Stomach (tissue), 9 donors: ENCODE measurements around the gene MFSD6. TPM values are rescaled to one million over a fixed set of nuclear protein-coding genes. Genes with fewer than 3 reads are reported as not detected.

Source experiments
- DNase-seq, 2 donors: peaks; one replicate each; pipeline versions ENCODE4 v3.0.0 to v3.0.0-alpha.2; 2013 to 2019
- H3K27ac ChIP-seq, 5 donors: fragments of 200-600 bp in 4 of 5; sonication (generic) in 4 of 5; one replicate each; pipeline ENCODE4 v1.5.1; 2013 to 2019; ENCODE audit warnings: mild to moderate bottlenecking in 1 of 5, moderate library complexity in 1 of 5
- H3K27me3 ChIP-seq, 3 donors: fragments of 200-600 bp; sonication (generic); one replicate each; pipeline ENCODE4 v1.5.1; 2017 to 2019; ENCODE audit warnings: mixed run types in 1 of 3
- H3K36me3 ChIP-seq, 4 donors: fragments of 200-600 bp; sonication (generic); 1 replicate in 3 of 4; 2 replicates in 1 of 4; pipeline ENCODE4 v1.5.1; 2016 to 2019
- H3K4me1 ChIP-seq, 4 donors: fragments of 200-600 bp; sonication (generic); one replicate each; pipeline ENCODE4 v1.5.1; 2016 to 2019
- H3K4me3 ChIP-seq, 4 donors: fragments of 200-600 bp; sonication (generic) in 3 of 4; one replicate each; pipeline ENCODE4 v1.5.1; 2016 to 2019; ENCODE audit warnings: mild to moderate bottlenecking in 1 of 4
- H3K9me3 ChIP-seq, 4 donors: fragments of 200-600 bp; sonication (generic); one replicate each; pipeline ENCODE4 v1.5.1; 2016 to 2019
- EP300 ChIP-seq: sonication (generic); formaldehyde crosslinking; IDR thresholded peaks from one replicate; pipeline ENCODE4 v1.6.1; 2017; ENCODE audit warnings: antibody characterized with exemption
- POLR2A ChIP-seq, 4 donors: fragments of 450-650 bp; IDR thresholded peaks; one replicate each; pipeline ENCODE4 v1.6.1; 2016; ENCODE audit warnings: antibody characterized with exemption in 4 of 4, control low read depth in 2 of 4, mild to moderate bottlenecking in 1 of 4, moderate library complexity in 1 of 4
- POLR2AphosphoS5 ChIP-seq, 3 donors: sonication (generic); formaldehyde crosslinking; IDR thresholded peaks; one replicate each; pipeline ENCODE4 v1.6.1; 2016; ENCODE audit warnings: antibody characterized with exemption in 3 of 3
- WGBS, 5 donors: extraction: QIAGEN DNeasy Blood & Tissue Kit in 3 of 5; methylation state at CpG; one replicate each; pipeline versions ENCODE4 v1.1.5 to v1.1.7; 2013 to 2018; 5-methylcytosine and 5-hydroxymethylcytosine counted together
- intact Hi-C: fragments of 100-400 bp; cut with DNase I; formaldehyde crosslinking; loops from one replicate; pipeline ENCODE4 v1.15.1; 2023; ENCODE audit warnings: low total_unique reads
- polyA plus RNA-seq, 3 donors: library from polyadenylated mRNA; stranded (reverse); fragments of 200-250 nt; gene quantifications; one replicate each; pipeline ENCODE4 v1.2.3, GENCODE V29; 2013
- total RNA-seq, 5 donors: library from RNA; depleted of rRNA; stranded (reverse); fragments of >200 nt; gene quantifications; one replicate each; pipeline versions ENCODE4 v1.1.0 to v1.2.3, GENCODE V29; 2014 to 2016
- TF ChIP-seq, protein P1 (sequence below), 7 experiments: fragments of 450-650 bp in 4 of 7; fragments of 200-600 bp in 3 of 7; sonication (generic) in 3 of 7; IDR thresholded peaks; one replicate each; pipeline ENCODE4 v1.5.1; 2016 to 2019; ENCODE audit warnings: antibody characterized with exemption in 7 of 7, control low read depth in 2 of 7, mild to moderate bottlenecking in 1 of 7
- donor health status: healthy with polysubstance abuse.
- donor health status: Bipolar disorder and iron deficiency.
- donor health status: healthy.

MFSD6 gene
- total and polyA plus RNA-seq, 8 donors: 9.2 to 134 (median 37.2) TPM

DNA sequence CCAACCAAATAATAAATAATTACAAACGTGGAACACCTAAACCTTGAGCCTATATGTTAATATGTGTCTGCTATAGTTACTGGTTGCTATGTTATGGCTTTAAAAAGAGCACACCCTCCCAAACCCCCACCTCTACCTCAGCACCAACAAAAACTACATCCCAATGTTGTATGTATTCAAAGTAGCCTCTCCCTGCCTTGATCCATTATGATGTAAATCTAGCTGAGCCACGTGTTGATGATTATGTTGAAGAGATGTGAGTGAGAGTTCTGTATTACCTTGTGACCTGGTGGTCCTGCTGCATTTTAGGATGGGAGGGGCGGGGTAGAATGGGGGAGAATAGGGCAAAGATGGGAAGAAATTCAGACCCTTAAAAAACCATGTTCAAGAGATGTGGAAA lies 4.8 kb downstream of the MFSD6 start:
- TF ChIP-seq EP300: no peak
- TF ChIP-seq POLR2A (IDR thresholded peaks at IDR 0.05): no peak
- TF ChIP-seq, protein P1, sequence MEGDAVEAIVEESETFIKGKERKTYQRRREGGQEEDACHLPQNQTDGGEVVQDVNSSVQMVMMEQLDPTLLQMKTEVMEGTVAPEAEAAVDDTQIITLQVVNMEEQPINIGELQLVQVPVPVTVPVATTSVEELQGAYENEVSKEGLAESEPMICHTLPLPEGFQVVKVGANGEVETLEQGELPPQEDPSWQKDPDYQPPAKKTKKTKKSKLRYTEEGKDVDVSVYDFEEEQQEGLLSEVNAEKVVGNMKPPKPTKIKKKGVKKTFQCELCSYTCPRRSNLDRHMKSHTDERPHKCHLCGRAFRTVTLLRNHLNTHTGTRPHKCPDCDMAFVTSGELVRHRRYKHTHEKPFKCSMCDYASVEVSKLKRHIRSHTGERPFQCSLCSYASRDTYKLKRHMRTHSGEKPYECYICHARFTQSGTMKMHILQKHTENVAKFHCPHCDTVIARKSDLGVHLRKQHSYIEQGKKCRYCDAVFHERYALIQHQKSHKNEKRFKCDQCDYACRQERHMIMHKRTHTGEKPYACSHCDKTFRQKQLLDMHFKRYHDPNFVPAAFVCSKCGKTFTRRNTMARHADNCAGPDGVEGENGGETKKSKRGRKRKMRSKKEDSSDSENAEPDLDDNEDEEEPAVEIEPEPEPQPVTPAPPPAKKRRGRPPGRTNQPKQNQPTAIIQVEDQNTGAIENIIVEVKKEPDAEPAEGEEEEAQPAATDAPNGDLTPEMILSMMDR (IDR thresholded peaks at IDR 0.05): no peak
- no peak for TF ChIP-seq POLR2AphosphoS5 (IDR thresholded peaks at IDR 0.05)
- Histone ChIP-seq H3K27me3 (no peaks in the 10 kb centered on the region), H3K36me3 (no peaks in the 10 kb centered on the region), H3K4me1 (peaks cover 37 to 85% (median 52%) of the 10 kb centered on the region in 4 donors), H3K27ac (peak overlapping the region in 1 of 5 donors; percentile 42), H3K9me3 (no peaks in the 10 kb centered on the region), H3K4me3 (no peak overlapping the region)
- intact Hi-C loops: no loop called here
- 61 to 68% (median 64%) methylated on average over 3 of the region's 3 CpGs for WGBS, 5 donors
- DNase-seq: no peak

DNA sequence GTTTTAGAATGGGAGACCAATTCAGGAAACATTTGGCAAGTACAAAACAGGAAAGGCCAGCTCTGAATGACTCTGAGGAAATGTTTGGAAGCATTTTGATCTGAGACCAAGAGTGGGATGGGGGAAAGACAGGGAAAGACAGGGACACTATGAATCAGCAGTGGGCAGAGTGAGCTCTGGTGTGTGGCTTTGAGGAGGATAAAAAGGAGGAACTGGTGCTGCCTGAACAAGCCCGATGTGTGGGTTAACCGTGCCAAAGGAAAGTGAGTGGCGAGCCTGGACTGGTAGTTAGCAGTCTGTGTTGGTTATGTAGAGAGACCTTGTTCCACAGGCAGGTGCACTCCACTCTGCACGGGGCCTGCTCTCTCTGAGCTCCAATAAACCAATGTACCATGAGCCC lies 5.3 kb downstream of the MFSD6 start:
- TF ChIP-seq POLR2AphosphoS5 (IDR thresholded peaks at IDR 0.05) (no peak), POLR2A (IDR thresholded peaks at IDR 0.05) (no peak), EP300 (no peak)
- TF ChIP-seq, protein P1 (IDR thresholded peaks at IDR 0.05): no peak
- Histone ChIP-seq H3K9me3 (no peaks in the 10 kb centered on the region), H3K27me3 (no peaks in the 10 kb centered on the region), H3K36me3 (no peaks in the 10 kb centered on the region), H3K4me3 (no peak overlapping the region), H3K27ac (peak overlapping the region in 2 of 5 donors; percentile 24 to 42), H3K4me1 (peaks cover 37 to 89% (median 52%) of the 10 kb centered on the region in 4 donors)
- no peak for DNase-seq
- 50 to 69% (median 65%) methylated on average over 4 of the region's 4 CpGs for WGBS, 5 donors
- intact Hi-C loops: no loop called here

DNA sequence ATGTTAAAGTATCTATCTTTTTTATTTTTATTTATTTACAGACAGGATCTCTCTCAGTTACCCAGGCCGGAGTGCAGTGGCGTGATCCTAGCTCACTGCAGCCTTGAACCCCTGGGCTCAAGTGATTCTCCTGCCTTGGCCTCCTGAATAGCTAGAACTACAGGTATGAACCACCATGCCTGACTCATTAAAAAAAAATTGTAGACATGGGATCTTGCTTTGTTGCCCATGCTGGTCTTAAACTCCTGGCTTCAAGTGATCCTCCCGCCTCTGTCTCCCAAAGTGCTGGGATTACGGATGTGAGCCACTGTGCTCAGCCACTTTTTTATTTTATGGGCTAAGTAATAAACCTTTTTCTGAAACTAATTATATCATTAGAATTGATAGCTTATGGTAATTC lies 7.1 kb downstream of the MFSD6 start:
- DNase-seq: no peak
- H3K4me1 ChIP-seq: peaks cover 23 to 89% (median 44%) of the 10 kb centered on the region in 4 donors
- H3K4me3 ChIP-seq: no peak overlapping the region
- 94 to 99% (median 98%) methylated on average over 4 of the region's 4 CpGs for WGBS, 5 donors
- TF ChIP-seq, protein P1 (IDR thresholded peaks at IDR 0.05): no peak
- no peak for TF ChIP-seq POLR2A (IDR thresholded peaks at IDR 0.05)
- TF ChIP-seq EP300: no peak
- no peaks in the 10 kb centered on the region for H3K9me3 ChIP-seq
- no peaks in the 10 kb centered on the region for H3K27me3 ChIP-seq
- intact Hi-C loops: no loop called here
- H3K36me3 ChIP-seq: peaks cover 0 to 5% (median 0%) of the 10 kb centered on the region in 4 donors
- H3K27ac ChIP-seq: peak overlapping the region in 1 of 5 donors; percentile 44

DNA sequence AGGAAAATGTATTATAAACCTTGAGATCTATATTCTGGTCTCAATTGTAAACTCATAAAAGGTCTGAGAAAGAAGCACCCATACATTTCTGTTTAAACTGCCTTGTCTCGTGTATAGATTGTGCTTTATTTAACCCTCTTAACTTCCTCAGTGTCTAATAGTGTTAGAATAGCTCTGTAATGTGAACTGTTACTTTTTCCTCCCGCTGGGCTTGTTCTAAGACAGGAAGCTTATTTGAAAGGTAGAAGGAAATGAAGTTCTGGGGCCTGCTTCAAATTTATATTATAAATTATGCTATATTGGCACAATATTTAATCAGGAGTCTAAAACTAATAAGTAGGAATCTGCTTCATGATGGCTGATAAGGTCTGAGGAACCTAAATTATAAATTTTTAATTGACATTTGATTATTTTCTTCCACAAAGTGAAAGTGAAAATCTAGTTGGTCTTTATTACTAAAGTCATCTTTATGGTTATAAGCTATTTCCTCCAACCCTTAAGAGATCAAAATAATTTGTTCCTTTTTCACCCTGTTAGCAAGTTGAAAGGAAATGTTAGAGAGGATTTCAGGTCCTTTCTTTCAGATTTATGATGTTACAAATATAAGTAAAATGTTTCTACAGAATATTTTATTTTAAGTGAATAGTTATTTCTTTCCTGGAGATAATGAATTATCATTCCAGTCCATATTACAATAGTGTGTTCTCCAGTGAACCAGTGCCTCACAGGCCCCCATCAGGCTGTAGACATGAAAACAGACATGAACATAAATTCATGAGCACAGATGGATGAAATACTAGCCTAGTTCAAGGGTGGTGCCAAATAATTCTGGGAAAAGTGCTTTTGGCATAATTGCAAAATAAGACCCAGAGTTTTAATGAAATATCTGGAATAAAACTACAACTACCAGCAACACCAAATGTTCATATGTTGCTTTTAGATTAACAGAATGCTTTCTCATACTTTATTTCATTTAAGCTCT lies 7.9 kb downstream of the MFSD6 start:
- H3K9me3 ChIP-seq: no peaks in the 10 kb centered on the region
- peaks cover 0 to 5% (median 0%) of the 10 kb centered on the region in 4 donors for H3K36me3 ChIP-seq
- H3K27ac ChIP-seq: peak overlapping the region in 2 of 5 donors; percentile 0 to 44
- TF ChIP-seq EP300 (no peak), POLR2A (IDR thresholded peaks at IDR 0.05) (no peak), POLR2AphosphoS5 (IDR thresholded peaks at IDR 0.05) (no peak)
- TF ChIP-seq, protein P1 (IDR thresholded peaks at IDR 0.05): no peak
- H3K4me3 ChIP-seq: no peak overlapping the region
- intact Hi-C loops: no loop called here
- 50 to 64% (median 55%) methylated on average over 2 of the region's 2 CpGs for WGBS, 5 donors
- DNase-seq: no peak
- no peaks in the 10 kb centered on the region for H3K27me3 ChIP-seq
- H3K4me1 ChIP-seq: peaks cover 15 to 81% (median 37%) of the 10 kb centered on the region in 4 donors
